GM10266 (cell line): ENCODE data around the gene SMIM44.

Source experiments
- DNase-seq: peaks from one replicate; pipeline ENCODE4 v3.0.0; 2012; ENCODE audit errors: extremely low spot score
- TF ChIP-seq, protein P1 (sequence below): IDR thresholded peaks from 2 replicates; pipeline ENCODE4 v1.5.1; 2012; ENCODE audit warnings: mild to moderate bottlenecking, low read depth; ENCODE audit not compliant: control insufficient read depth, insufficient read depth; ENCODE audit errors: missing control alignments

Gene SMIM44

DNA sequence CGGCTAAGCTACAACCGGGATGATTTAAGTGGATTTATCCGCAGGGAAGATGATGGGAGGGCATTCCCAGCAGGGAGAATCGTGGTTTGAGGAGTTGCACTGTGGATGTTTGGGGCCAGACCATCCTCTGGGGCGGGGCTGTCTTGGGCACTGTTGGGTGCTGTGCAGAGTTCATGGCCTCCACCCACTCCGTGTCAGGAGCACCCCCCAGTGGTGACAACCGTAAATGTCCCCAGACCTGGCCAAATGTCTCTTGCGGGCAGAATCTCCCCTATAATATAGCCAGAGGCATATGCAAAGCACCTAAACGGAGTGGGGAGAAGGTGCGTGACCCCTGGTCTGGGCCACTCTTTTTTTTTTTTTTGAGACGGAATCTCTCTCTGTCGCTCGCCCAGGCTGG, 43.2 kb downstream of the SMIM44 start:
- peak; percentile 75 for DNase-seq
- TF ChIP-seq, protein P1, sequence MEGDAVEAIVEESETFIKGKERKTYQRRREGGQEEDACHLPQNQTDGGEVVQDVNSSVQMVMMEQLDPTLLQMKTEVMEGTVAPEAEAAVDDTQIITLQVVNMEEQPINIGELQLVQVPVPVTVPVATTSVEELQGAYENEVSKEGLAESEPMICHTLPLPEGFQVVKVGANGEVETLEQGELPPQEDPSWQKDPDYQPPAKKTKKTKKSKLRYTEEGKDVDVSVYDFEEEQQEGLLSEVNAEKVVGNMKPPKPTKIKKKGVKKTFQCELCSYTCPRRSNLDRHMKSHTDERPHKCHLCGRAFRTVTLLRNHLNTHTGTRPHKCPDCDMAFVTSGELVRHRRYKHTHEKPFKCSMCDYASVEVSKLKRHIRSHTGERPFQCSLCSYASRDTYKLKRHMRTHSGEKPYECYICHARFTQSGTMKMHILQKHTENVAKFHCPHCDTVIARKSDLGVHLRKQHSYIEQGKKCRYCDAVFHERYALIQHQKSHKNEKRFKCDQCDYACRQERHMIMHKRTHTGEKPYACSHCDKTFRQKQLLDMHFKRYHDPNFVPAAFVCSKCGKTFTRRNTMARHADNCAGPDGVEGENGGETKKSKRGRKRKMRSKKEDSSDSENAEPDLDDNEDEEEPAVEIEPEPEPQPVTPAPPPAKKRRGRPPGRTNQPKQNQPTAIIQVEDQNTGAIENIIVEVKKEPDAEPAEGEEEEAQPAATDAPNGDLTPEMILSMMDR = peak; percentile 60

DNA sequence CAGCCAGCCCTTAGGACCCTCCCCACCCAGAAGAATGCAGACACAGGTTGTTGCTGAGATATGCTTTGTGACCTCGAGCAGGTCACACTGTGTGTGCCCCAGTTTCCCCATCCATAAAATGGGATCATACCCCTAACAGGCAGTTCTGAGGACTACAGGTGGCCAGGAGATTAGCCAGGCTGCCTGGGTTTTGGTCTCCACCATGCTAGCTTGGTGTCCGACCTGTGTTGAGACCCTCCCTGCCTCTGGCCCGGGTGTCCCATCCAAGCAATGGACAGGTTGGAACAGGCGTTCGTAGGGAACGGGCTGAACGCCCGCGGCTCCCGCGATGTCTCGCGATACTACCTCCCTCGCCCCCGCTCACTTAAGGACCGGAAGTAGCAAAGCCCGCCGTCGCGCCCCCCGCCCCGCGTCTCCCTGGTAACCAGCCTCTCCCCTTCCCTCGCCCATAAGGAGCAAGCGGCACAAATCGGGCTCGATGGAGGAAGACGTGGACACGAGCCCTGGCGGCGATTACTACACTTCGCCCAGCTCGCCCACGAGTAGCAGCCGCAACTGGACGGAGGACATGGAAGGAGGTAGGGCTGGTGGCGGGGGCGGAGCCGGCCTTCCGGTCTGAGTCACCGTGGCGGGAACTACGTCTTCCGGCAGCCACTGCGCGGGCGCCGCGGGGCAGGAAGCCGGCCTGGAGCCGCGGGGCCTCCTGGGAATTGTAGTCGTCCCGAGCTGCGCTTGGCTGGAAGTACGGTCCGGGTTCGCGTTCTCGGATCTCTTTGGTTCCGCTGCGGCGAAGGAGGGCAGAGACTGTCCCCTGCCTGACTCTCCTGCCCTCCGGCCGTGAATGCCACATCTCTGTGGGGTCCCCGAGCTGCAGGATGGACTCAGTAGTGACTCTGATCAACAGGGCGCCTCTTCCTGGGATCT, 48.3 kb downstream of the SMIM44 start:
- TF ChIP-seq, protein P1 = no peak
- DNase-seq = peak; percentile 96

DNA sequence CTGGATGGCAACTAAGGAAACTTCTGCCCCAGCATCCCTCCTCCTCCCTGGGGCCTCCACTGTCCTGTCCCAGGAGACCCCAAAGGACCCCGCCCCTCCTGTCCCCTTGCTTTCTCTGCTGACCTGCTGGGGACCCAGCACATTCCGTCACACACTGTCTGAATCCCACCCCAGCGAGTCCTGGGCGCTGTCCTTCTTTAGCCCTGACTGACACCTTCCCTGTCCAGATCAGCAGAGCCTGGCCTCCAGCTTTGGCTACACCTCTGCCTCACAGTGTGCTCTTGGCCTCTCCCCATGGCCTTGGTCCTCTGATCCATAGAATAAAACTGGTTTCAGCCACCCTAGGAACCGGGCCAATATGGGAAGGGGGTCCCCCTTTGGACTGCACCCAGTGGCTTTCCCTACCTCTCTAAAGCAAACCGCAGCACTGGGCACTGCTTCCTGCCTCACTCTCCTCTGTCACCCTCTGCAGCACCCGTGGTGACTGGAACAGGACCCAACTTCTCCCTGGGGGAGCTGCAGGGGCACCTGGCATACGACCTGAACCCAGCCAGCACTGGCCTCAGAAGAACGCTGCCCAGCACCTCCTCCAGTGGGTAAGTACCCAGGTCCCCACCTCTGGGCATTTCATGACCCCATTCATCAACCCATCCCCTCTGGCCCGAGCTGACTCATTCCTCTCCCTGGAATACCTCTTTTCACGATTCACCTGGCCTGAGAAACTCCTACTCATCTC, 49.3 kb downstream of the SMIM44 start:
- TF ChIP-seq, protein P1 = no peak
- DNase-seq = no peak

DNA sequence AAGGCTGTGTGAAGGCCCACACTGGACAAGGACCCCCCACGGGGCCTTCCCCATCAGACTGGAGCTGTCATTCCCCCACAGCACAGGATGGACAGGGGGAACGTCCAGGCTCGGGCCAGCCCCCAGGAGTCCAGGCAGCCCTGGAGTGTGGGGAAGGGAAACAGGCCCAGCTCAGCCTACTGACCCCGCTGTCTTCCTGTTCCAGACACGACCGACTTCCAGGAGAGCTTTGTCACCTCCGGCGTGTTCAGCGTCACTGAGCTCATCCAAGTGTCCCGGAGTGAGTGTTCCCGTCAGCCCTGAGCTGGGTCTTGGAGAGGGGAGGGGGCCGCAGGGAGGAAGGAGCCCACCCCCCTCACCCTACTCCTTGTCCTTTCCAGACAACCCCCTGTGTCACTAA, 49.9 kb downstream of the SMIM44 start:
- DNase-seq = no peak
- TF ChIP-seq, protein P1 = no peak
